ENCODE measurements around the gene FAXC. TPM values are rescaled to one million over a fixed set of nuclear protein-coding genes. Genes with fewer than 3 reads are reported as not detected.

Gene FAXC
- polyA plus RNA-seq, 3 donors, result 0.09 to 1.1 TPM; not detected in 1

DNA sequence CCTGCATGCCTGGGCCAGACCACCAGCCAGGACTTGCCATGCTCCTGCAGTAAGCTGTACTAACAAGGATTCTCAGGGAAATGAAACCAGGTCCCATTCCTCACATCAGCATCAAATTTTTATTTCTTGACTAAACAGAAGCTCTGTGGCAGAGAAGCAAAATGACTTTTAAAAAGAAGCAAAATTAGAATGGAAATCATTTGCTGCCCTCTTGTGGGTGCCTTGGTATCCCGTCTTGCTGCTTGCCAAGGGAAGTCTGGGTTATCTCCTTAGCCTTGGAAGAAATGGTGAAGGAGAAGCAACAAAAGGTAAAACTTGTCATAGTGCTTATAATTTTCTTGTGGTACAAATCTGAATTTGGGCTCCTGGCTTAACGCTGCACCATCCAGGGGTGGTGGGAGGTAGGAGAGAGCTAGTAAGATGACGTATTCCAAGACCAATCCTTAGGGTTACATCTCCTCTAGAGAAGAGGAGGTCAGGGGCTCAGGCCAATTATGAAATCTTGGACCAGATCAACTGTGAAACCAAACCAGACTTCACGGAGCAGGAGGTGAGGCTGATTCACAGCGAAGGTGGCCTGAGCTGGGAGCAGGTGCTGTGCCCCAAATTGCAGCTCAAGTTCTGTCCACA is 107.5 kb downstream of the FAXC start:
- 33 to 47% (median 40%) methylated on average over 5 of the region's 5 CpGs for WGBS, 3 donors
- no peak overlapping the region for H3K27ac ChIP-seq (ENCODE audit: low read depth, low read length)

- WGBS, 3 donors, result 68 to 74% (median 71%) methylated on average over 3 of the region's 3 CpGs
Observed at GRCh38 chr6:99236010-99236409, 113.5 kb downstream of the FAXC start.

GRCh38 chr6:99233219-99233618 is 116.3 kb downstream of the FAXC start:
- WGBS, 3 donors, result 79 to 90% (median 86%) methylated on average over 4 of the region's 4 CpGs
- no peak overlapping the region for H3K27ac ChIP-seq (ENCODE audit: low read depth, low read length)

More at GRCh38 chr6:99236010-99236409, 113.5 kb downstream of the FAXC start:
- no peak overlapping the region for H3K27ac ChIP-seq (ENCODE audit: low read depth, low read length)

DNA sequence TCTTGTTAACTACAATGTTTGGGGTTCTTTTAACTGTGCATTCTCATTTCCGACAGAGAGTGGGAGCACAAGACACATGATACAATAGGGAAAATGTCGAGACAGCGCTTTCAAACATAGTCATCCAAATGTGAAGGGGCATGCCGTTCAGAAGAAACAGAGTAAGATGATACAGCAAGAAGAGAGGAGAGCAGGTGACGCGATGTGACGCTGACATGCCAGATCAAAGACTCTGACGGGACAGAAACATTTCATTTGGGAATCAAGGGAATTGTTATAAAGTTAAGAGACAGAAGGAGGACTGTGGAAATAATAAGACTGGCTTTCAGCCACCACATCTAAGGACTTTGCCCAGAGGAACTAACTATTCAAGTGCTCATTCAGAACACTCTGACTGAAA is 117.4 kb downstream of the FAXC start:
- H3K27ac ChIP-seq (ENCODE audit: low read depth, low read length), result no peak overlapping the region
- WGBS, 3 donors, result 71 to 80% (median 77%) methylated on average over 8 of the region's 8 CpGs

DNA sequence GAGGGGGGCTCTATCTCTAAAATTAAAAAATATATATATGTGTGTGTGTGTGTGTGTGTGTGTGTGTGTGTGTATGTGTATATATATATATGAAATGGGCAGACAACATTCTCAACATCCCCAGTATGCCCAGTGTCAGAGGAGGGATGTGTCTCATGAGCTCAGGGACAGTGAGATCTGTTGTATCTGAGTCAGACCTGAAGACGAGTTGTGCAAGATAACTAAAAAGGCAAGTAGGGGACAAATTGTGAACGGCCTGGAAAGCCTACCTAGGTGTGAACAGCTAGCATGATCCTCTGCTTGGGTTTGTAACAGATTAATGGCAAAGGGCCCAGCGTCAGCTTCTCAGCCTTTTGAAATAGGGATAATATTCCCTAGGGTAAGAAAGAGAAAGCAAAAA is 124.3 kb downstream of the FAXC start:
- H3K27ac ChIP-seq (ENCODE audit: low read depth, low read length), result no peak overlapping the region
- 60 to 67% (median 61%) methylated on average over 3 of the region's 3 CpGs for WGBS, 3 donors

Other genes with a start within 250 kb of the FAXC start
- 10 to 100 TPM in 2 of 3 donors, 1 to 10 TPM in 1; 4.8 to 12.5 (median 11.4) TPM for gene COQ3, start 44.5 kb upstream of the FAXC start, polyA plus RNA-seq
- 10 to 100 TPM; 22.3 to 36.6 (median 25.2) TPM for gene PNISR, start 75.6 kb upstream of the FAXC start, polyA plus RNA-seq
- gene USP45, start 165.7 kb upstream of the FAXC start, polyA plus RNA-seq, result 1 to 10 TPM; 1.8 to 3.7 (median 3.3) TPM
- gene CCNC, start 219.0 kb upstream of the FAXC start, polyA plus RNA-seq, result 10 to 100 TPM; 25.2 to 41.7 (median 32.6) TPM